GM12874 (cell line): ENCODE data around the gene ARAF.

ENCODE experiments used
- TF ChIP-seq, protein P1 (sequence below): IDR thresholded peaks from 2 replicates; pipeline ENCODE4 v1.5.1; 2011; ENCODE audit warnings: low read depth, mild to moderate bottlenecking, control low read depth, low read length, moderate library complexity; ENCODE audit not compliant: insufficient read depth

Gene ARAF

DNA sequence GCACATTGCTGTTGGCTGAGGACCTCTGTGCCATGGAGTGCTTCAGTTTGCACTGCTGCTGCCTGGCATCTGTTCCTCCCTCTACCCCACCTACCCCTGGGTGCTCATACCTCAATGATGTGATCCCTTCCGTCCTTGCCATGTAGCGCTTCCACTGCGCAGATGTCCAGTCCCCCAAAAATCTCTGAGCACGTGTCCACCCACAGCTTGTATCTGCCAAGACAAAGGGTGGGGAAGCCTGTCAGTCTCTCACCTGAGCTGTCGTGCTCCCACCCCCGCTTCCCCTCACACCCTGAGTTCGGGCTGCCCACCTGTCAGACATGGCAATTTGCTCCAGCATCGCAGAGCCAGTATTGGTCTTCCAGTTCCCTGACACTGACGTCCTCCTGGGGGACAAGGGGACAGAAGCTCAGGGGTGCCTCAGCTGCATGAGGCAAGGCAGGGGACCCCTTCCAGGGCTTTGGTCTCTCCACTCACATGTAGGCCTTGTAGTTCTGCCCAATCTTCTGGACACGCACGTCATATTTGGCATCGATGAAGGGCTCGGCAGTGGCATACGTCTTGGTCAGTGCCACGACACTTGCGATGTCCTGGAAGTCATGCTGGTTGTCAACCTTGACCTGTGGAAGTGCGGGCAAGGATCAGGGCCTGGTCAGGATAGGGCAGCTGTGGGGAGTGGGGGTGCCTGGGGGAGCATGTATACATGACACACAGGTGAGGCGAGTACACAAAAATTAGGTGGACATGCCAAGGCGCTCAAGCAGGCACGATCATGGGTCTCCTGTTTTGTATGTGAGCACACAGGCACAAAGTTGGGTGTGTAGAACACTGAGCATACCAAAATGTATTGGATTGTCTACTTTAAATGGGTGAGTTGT, 15.3 kb downstream of the ARAF start:
- TF ChIP-seq, protein P1, sequence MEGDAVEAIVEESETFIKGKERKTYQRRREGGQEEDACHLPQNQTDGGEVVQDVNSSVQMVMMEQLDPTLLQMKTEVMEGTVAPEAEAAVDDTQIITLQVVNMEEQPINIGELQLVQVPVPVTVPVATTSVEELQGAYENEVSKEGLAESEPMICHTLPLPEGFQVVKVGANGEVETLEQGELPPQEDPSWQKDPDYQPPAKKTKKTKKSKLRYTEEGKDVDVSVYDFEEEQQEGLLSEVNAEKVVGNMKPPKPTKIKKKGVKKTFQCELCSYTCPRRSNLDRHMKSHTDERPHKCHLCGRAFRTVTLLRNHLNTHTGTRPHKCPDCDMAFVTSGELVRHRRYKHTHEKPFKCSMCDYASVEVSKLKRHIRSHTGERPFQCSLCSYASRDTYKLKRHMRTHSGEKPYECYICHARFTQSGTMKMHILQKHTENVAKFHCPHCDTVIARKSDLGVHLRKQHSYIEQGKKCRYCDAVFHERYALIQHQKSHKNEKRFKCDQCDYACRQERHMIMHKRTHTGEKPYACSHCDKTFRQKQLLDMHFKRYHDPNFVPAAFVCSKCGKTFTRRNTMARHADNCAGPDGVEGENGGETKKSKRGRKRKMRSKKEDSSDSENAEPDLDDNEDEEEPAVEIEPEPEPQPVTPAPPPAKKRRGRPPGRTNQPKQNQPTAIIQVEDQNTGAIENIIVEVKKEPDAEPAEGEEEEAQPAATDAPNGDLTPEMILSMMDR = no peak

DNA sequence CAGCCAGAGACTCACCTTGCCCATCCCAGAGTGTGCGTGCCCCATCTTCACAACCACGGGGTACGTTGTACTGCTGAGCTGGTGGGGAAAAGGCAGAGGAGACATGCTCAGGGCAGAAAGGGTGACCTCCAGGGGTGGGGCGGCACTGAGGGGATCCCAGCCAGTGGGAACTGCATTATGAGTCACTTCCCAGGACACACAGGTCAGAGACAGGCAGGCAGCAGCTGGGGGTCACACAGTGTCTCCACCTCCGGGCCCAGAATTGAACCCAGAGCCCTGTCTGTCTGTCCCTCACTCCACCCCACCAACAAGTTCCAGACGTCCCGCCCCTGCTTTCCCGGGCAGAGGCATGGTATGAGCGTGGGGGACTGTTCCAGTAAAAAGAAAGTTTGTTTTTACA, 16.4 kb downstream of the ARAF start:
- TF ChIP-seq, protein P1 = no peak

DNA sequence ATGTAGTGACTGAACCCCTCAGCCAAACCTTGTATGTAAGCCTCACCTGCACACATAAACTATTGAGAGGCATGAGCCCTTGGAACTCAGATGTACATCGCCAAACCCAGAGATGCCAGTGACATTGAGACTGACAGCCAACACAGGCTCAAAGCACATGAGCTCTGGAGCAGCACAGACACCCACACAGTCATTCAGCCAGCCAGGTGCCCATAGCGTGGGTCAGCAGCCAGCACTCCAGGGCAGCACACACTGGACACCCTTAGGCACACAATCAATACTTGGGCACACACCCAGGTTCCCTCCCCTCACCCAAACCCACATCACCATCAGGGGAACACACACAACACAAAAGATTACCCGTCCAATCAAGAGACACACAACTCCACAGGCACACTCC, 16.9 kb downstream of the ARAF start:
- TF ChIP-seq, protein P1 = no peak

DNA sequence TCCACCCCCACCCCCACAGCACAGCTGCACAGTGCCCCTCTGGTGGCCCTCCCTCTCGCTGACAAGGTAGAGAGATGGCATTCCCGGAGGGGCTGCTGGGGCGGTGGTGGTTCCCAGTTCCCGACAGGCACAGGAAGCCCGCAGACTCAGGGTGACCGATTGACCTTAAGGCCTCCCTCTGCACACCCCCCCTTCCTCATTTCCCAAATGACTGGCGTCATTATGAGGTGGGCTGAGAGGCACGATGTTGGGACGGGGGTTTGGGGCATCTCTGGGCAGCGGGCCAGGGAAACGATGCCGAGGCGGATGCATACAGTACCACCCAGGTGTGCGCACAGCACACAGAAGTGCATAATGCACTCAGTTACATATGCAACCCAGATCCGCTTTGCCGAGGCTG, 17.7 kb downstream of the ARAF start:
- TF ChIP-seq, protein P1 = no peak

DNA sequence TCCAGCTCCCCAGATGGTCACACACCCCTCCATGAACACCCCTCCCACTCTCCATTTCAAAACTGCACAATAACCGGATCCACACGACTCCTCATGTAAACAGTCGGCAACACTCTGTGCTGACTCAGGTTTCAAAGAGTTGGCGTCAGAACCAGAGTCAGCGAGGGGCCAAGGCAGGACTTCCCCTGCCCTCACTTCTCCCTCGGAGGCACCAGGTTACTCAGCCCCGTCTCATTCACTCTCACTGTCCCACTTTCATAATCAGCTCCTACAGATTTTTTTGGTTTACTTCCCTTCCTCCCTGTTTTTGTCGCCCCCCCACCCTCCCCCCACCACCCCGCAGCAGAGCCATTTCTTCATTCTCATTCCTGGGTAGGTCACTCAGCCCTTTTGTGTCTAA, 18.5 kb downstream of the ARAF start:
- TF ChIP-seq, protein P1 = no peak

DNA sequence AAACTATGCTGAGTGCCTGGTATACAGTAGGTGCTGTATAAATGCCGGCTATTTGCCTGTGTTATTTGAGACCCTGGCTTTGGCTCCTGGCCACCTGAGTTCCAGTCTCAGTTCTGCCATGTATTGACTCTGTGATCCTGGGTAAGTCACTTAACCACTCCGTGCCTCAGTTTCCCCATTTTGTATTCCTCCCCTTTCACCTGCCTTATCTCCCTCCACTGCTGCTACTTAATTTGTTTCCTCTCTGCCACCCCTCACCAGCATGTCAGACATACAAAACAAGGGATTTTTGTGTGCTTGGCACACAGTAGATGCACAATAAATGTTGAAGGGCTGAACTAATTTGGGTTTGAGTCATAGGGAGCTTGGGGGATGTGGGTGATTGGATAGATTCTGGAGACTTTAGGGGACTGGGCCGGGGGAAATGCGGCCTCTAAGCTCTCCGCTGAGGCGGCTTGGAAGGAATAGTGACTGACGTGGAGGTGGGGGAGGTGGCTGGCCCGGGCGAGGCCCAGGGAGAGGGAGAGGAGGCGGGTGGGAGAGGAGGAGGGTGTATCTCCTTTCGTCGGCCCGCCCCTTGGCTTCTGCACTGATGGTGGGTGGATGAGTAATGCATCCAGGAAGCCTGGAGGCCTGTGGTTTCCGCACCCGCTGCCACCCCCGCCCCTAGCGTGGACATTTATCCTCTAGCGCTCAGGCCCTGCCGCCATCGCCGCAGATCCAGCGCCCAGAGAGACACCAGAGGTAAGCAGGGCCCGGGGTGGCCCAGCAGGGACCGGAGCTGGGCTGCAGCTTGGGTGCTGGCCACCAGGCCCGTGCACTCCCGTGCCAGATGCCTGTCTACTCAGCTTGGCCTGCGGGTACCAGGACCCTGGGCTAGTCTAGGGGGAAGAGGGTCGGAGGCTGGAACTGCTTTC, 21.0 kb downstream of the ARAF start, which contains the start of gene TIMP1:
TIMP1 (plus strand) TSS at position 706 of the 917 bp plus-strand sequence. CDS start 980 bp downstream, outside the sequence.
- TF ChIP-seq, protein P1 = no peak

DNA sequence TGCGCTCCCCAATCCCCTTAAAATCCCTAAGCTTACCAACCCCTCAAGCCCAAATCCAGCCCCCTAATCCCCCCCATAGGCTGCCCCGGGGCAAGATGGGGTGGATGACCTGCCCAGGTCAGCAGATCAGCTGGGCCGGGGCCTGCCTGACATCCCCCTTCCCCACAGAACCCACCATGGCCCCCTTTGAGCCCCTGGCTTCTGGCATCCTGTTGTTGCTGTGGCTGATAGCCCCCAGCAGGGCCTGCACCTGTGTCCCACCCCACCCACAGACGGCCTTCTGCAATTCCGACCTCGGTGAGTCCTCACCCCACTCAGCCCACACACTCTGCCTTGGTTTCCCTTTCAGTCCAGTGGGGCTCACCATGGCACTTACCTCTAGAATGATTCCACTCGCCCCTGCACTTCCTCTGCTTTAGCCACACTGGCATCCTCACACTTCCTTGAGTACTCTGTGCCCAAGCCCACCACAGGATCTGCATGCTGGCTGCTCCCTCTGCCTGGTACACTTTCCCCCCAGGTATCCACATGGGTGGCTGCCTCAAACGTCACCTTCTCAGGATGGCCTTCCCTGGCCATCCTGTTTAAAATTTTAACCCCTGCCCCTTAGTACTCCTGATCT, 22.3 kb downstream of the ARAF start:
- TF ChIP-seq, protein P1 = no peak
